ENCODE results near the gene CAMK2B.

CAMK2B gene

DNA sequence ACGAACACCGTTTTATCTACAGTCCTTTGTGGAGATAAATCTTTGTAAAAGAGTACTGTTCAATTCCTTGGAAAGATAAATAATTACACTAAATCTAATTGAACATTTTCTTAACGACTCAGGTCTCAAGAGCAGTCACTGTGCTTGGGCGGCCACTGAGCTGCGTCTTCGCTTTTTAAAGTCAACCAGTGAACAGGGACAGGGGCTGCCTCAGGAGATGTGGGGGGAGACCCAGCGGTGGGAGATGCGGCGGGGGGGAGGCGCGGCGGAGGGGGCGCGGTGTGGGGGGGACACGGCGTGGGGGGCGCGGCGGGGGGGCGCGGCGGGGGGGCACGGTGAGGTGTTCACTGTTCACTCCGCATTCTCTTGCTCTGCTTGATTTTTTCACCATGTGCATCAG, 39.8 kb downstream of the CAMK2B start:
- DNase-seq = no peak

DNA sequence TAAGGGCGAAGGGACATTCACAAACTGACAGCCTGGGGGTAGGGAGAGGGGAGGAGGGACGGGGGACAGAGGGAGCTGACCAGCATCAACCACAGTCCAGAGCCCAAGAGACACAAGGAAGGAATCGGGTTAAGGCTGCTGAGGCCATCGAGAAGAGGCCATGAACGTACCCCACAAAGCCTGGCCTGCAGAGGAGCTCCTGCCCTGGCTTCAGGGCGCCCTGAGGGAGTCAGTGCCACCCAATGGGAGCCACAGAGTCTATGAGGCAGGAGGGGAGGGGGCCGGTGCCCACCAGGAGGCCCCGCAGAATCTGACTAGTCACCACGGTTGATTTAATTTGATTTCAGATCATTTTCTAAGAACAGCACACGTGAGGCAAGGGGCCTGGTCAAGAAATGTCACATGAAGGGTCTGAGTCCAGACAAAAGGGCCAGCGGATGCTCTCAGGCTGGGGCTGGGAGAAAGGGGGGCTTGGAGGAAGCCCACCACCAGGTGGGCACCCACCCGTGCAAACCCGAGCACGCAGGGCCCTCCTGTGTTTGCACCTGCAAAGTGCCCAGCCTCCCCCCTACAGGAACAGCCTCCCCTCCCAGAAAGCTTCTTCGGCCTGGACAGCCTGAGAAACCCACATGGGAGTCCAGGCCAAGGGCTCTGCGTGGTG, 40.4 kb downstream of the CAMK2B start:
- no peak for DNase-seq

DNA sequence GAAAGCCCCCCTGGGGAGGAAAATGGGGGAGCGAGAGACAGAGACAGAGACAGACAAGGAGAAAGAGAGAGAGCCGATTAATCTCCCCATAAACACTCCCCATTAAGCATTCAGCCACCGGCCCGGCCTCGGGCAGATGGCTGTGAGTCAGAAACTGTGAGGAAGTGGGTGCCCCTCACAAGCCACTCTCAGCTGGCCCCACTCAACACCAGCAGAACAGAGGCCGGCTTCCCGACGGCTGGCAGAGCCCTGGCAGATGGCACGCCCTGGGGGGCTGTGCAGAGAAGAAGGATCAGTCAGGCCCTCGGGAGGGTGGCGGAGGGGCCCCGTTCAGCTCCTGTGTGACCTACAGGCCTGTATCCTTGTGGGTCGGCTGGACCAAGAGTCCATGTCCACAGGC, 41.2 kb downstream of the CAMK2B start:
- no peak for DNase-seq

DNA sequence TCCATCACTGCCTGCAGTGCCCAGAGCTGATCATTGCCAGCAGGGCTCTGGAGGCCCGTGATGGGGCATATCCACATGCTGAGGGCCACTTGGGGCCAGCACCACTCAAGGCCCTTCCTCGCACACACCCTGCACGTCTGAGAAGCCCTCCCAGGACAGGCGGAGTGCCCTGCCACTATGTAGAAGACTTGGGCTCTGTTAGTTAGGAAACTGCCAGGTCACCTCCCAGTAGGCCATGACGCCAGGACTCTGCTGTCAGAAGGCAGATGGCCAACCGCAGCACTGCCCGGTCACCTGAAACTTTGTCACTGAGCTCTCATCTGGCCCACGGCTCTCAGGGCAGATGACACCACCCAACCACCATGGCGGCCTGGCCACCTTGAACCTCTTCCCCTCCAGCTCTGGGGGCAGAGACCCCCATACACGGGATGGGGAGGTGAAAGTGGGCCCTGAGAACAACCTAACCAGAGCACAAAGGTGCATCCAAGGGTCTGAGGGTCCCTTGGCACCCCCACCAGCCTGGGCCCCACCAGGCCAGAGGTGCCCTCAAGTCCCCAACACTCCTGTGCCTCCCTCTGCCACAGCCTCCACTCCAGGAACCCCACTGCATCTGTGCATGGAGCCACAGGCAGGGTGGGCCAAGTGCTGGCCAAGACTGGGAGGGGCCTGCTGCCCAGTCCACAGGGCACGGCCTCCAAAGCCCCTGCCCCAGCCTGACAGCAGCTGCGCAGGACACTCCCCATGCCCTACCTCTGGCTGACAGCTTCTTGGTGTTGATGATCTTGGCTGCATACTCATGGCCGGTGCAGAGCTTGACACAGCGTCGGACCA, 41.8 kb downstream of the CAMK2B start:
- no peak for DNase-seq

DNA sequence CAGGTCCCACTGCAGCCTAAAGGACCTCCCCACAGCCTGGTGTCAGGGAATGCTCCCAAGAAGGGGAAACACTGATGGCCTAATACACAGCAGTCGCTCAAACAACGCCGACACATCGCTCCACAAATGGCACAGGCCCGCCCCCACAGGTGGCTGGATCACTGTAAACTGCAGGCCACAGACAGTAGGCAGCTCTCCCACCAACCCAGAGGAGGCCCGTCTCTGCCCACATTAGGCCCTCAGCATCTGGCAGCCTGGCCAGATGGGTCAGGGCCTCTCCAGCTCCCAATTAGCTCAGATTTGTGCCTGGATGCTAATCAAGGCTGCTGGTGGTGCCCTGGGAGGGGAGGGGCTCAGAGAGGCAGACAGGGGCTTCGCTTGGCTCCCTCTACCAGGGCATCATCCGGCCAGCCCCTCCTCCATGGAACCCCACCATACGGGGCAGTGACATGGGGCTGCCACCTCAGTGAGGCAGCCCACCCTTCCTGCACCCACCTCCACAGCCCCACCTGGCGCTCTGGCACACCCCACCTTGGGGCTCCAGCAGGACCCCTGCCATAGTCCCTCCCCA, 42.7 kb downstream of the CAMK2B start:
- no peak for DNase-seq

DNA sequence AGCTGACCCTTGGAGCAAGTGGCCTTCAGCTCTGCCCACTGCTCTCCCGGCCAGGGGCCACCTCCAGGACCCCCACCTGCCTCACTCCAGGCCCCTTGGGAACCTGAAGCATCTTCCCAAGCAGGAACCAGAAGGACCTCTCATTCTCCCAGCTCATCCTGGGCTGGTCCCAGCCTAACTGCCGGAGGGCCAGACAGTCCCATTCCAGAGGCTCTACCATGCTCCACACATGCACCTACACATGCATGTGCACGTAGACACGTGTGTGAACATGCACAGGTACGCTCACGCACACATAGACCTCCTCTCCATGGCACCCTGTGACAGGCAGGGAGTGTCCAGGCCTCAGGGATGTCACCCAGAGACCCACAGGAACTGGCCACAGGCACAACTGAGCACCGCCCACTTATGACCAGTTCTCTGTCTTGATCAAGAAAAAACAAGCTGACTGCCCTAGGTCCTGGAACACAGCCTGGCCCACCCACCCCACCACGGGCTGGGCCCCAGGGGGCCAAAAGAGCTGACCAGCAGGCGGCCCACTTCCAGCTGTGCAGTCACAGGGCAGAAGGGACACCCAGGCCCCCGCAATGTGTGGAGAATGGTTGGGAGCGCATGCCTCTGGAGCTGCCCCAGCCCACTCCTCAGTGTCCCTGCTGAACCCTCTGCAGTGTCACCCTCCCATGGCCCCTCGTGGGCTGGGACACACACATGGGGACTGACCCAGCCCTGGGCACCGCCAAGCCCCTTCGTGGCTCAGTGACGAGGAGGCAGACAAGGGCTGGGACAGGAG, 43.4 kb downstream of the CAMK2B start:
- no peak for DNase-seq

DNA sequence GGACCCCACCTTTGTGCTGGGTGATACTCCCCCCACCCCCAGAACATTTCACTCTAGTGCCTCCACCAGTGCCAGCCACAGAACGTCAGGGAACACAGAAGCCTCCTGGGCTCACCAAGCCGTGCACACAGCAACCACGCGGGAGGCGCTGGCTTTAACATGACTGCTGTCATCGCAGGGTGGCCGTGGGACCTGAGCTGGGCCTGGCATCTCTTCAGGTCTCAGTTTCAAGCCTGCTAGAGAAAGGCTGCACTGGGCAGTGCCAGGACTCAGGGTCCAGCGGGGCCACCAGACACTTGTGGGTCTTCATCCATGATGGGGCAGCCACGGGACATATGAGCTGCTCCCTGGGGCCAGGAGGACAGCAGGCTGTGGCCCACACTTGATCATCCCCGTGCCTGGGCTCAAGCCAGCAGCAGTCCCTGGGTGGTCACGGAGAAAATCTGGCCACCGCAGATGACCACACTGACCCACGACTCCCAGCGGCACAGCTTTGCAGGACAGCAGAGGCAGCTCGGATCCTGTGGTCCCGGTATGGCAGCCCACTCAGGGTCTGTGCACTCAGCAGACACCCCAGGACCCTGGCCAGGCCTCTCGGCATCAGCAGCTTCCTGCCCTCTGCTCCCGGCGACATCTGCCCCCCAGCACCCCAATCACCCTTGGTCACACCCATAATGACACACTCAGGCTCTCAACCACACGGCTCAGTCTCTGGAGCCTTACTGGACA, 44.2 kb downstream of the CAMK2B start:
- DNase-seq = no peak

DNA sequence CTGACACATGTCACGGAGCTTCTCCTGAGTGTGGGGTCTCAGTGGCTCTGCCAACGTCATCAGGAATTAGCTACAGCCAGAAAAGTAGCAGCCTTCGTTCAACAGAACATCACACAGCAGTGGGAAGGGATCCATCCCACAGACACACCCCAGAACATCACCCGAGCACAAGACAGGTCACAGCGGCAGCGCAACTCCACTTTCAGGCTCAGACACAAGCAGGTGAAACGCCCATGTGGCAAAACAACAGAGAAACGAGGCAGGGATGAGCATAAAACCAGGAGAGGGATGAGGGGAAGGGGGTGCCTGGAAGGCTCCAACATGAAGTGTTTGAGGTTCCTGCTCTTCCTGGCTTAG, 44.8 kb downstream of the CAMK2B start:
- no peak for DNase-seq

DNA sequence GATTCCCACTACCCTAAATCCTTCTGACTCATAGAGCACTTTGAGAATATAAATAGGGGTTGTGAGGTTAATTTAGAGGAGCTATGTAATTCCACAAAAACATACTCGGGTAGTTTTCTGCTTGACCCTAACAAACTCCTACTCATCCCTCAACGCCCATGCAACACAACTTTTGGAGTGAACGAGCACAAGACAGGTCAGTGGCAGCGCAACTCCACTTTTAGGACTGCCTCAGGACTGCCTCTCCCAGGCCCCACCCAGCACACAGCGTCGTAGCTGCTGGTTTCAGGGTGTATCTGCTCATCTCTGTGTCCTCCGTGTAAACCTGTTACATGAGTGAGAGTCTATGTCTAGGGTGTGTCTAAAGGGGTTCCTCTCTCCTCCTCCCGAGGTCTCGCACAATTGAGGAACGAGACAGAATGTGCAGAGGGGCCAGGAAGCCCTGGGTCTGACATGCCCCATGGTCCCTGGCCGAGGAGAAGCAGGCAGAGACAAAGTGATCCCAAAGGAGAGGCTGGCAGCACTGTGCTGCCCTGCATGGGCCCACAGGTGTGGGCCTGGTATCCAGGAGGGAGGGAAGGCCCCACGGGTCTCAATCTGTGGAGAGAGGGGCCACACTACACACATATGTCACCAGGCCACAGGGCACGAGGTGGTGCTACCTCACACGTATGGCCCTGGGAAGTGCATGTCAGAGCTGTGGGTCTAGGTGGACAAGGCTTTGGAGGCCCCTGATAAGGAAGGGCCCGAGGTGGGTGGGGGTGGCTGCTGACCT, 45.5 kb downstream of the CAMK2B start:
- no peak for DNase-seq

DNA sequence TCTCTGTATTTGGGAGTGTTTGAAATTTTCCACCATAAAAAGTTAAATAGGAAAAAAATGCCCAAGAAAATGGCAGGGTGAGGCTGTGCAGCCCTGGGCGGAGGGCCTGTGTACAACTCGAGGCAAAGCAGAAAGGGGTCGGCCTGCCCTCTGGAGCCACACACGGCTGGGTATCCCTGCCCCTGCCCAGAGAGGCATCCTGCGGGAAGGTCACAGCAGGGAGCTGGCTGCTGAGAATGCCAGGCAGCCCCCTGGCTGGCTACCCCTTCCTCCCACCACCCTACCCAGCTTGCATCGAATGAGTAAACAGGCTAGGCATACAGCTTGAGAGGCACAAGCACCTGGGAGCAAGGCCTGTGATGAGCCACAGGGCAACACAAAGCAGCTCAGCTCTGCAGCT, 46.1 kb downstream of the CAMK2B start:
- DNase-seq = no peak

DNA sequence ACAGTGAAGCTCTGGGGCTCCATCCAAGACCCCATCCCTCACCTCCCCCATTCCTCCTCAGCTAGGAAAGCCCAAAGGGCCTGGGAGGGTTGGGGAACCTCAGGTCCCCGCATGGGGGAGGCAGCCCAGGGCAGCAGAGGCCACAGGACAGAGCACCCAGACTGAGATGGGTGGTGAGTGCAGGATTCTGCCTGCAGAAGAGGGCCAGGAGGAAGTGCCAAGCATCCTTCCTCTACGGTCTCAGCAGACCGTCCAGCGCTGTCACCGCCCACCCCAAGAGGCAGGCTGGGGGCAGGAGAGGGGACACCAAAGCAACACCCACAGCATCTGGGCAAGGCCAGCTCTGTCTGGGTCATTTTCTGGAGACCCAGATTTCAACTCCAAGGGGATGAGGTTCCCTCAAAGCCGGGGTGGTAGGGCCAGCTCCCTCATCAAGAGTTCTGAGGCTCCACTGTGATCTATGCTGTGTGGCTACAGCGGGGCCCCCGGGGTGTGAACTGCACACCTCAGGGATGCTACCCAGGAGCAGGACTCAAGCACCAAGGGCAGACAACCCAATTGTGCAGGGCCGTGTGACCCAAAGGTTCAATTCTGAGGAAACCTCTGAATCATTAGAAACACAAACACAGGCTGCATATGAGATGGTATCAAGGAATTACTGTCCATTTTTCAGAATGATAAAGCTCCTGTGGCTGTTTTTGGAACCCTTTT, 46.8 kb downstream of the CAMK2B start:
- DNase-seq = no peak

DNA sequence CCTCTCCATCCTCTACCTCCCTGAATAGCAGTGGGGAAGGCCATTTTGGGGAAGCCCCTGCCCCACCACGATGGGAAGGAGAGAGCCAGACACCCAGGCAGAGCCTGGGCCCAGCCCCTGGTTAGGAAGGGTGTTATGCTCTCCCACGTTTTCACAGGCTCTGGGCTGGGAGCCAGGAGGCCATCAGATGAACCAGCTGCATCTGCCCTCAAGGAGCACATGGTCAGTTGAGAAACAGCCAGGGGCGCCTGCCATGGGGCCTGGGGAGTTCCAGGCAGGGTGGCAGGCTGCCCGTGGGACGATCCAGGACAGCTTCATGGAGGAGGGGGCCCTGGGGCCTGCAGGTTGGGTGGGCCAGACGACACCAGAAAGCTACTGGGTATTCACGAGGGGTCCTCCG, 47.5 kb downstream of the CAMK2B start:
- DNase-seq = no peak

DNA sequence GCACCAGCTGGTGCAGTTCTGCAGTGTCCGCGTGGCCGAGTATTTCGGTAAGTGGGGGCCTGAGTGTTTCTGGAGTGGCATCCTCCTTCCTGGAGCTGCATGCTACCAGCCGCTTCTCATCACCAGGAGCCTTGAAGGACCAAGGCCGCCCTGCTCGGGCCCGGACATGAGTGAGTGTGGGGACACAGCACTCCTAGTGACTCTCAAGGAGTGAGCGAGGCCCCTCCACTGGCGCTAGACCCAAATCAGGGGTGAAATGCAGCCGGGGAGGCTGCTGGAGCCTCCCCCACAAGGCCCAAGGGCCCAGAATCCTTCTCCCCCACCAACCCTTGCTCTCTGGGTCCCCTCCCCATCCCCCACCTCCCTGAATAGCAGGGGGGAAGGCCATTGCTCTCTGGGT, 48.0 kb downstream of the CAMK2B start:
- no peak for DNase-seq

DNA sequence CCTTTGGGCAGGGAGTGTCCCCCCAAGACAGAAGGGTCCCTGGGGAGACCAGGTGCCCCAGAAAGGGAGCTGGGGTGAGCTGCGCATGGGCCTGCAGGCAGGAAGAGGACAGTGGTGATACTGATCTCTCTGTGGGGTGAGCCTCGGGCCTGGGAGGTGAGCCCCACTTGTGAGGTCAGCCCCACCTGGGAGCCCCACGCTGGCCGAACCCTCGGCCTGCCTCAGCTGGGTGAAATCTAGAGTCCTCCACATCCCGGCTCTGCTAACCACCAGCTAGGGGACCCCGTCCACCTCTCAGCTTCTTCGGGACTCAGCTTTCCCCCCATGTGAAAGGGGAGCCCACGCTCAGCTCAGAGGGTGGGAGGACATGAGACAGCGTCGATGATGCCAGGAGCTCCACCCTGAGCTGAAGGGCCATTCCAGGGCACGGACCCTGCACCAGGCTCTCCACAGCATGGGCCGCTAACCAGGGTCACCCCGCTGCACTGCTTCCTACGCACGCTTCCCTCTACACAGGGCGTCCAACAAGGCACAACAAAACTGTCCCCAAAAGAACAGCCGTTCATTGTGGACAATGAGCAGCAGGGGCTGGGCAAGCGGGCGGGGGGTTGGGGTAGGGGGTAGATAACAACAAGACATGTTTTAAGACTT, 48.7 kb downstream of the CAMK2B start:
- DNase-seq = no peak

DNA sequence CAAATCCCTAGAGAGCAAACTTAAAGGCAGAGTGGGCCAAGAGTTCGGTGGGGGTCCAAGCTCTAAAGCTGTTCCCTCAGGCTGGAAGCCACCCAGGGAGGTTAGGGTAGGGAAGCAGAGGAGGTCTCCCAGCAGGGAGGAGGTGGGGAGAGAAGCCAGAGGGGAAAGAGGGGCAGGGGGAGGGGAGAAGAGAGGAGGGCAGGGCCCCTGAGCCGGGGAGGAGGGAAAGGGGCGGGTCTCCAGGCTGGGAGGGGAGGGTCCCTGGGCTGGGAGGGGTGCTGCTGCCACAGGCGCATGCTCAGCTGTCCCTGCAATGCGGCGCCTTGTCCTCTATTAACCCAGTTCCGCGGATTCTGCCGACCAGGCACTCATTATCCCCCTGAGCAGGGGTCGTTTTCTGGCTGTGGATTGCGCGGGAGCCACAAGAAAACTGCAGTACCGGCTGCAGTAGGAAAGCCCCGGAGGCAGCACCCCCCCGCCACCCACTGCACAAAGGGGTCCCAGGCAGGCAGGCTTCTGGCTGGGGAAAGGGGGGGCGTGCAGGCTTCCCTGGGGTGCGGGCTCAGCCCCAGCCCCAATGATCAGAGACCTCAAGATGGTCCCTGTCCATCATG, 49.3 kb downstream of the CAMK2B start:
- no peak for DNase-seq

DNA sequence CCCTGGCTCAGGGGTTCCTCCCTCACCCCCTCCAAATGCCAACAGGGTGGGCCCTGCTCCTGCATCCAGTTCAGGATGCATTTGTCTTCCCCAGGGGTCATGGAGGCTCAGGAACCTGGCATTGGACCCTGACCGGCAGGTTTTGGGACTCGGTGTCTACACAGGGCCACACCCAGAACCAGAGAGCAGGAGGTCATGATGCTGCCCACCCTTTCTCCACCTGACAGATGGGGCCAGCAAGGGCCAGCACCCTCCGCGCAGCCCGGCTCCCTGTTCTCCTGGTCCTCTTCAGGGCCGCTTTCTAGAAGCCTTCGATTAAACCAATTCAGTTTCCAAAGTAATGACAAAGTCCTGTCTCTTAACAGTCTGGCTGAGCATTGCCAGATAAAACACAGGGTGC, 50.2 kb downstream of the CAMK2B start:
- no peak for DNase-seq

DNA sequence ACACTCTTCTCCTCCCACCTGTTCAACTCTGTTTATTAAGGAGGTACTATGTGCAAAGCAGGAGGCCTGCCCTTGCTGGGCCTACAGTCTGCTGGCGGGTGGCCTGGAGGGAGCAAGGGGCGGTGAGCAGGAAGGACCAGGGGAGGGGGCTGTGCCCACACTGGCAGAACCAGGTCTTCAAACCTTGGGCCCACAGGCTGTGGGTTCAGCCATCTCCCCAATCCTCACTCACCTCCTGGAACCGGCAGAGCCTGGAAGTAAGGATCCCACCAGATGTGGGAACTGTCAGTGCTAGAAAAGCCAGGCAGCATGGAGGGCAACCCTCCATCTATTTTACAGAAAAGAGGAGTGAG, 50.8 kb downstream of the CAMK2B start:
- DNase-seq = no peak

DNA sequence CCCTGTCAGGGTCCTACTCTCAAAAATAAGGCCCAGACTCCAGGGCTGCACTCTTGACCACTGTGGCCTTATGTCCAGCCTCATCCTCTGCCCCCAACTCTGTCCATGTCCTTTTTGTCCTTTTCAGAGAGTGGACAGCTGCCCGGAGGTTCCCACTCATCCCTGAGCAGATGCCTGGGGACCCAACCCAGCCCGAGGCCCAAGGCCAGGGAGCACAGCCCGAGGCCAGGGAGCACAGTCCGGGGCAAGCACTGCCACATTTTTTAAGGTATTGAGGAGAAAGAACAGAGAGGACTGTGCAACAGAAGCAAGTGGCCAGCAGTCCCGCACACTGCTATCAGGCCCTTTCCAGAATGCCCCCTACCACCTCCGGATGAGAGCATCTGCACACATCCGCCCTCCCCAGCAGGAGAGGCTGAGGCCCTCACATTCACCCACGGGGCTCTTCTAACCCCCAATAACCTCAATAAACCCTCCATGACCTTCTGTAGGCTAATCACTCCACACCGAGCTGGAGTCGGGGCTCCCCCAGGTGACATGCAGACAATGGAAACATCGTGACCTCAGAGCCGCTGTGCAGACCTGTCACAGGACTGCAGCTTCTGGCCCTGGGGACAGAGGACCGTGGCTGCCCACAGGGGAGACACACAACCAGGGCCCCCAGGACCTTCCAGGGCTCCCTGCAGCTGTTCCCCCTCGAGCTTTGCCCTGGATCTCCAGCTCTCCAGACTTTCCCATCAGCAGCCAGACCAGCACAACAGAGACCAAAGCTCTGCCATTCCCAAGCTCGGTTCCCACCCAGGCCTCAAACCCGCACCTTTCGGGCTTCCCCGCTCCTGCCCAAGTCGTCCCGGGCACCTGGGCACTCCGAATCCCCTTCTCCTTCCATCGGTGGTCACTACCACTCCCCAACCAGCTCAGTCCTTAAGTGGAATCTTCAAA, 51.4 kb downstream of the CAMK2B start:
- no peak for DNase-seq

DNA sequence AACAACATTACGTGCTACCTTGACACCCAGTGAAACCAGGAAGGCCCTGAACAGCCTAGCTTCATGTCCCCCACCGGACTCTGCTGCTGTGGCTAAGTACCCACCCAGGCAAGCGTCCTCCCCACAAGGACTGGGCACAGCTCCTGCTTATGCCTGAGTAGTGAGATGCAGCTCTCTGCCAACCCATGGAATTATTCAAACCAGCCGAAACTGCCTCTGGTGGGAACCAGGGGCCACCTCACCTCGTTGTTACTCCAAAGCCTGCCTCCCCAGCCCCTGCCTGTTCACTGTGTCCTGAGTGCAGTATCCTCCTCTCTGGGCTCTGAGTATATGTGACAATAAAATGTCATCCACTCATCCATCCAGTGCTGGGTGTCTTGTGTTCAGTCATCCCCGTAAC, 52.4 kb downstream of the CAMK2B start:
- DNase-seq = no peak
